Prostate gland (tissue), 2 donors: Measurements from ENCODE around the gene AMDHD2.

ENCODE experiments used
- CTCF ChIP-seq, 4 experiments: fragments of 200-600 bp in 2 of 4; fragments of 450-650 bp in 2 of 4; sonication (generic) in 2 of 4; IDR thresholded peaks; 1 replicate in 3 of 4; 2 replicates in 1 of 4; pipeline ENCODE4 v1.5.1; 2016 to 2019; ENCODE audit warnings: antibody characterized with exemption in 4 of 4, mild to moderate bottlenecking in 2 of 4, moderate library complexity in 2 of 4
- POLR2A ChIP-seq: fragments of 450-650 bp; IDR thresholded peaks from one replicate; pipeline ENCODE4 v1.6.1; 2016; ENCODE audit warnings: antibody characterized with exemption, mild to moderate bottlenecking

GRCh38 chr16:2511996-2512734, 8.0 kb upstream of the AMDHD2 start:
- TF ChIP-seq CTCF (IDR thresholded peaks at IDR 0.05) = no peak
- TF ChIP-seq POLR2A = no peak
